Endothelial cell of umbilical vein (primary cell): ENCODE measurements around the gene NPB. TPM values are rescaled to one million over a fixed set of nuclear protein-coding genes. Genes with fewer than 3 reads are reported as not detected.

Experiments used
- BruUV-seq: library from RNA; stranded (reverse); fragments of 400-500 nt; replicated peaks from 2 replicates; lab custom pipeline; 2021; lab: Mats Ljungman, UMichigan
- CTCF ChIA-PET: fragments of 300-600, 350-600 bp; sonication (Branson Sonifier 250); formaldehyde crosslinking; loops from one replicate; lab custom pipeline; 2021; ENCODE audit warnings: antibody characterized with exemption, inconsistent platforms; lab: Charles Lee
- POLR2A ChIA-PET: fragments of 300-600, 350-600 bp; sonication (Branson Sonifier 250); formaldehyde crosslinking; loops from one replicate; lab custom pipeline; 2021; ENCODE audit warnings: antibody characterized with exemption, inconsistent platforms; lab: Charles Lee
- DNase-seq: peaks from one replicate; pipeline ENCODE4 v3.0.0-alpha.2; 2011; ENCODE audit warnings: low read depth, low spot score
- FAIRE-seq: peaks from 2 replicates; lab custom pipeline; 2011; peaks lifted over from hg19 to GRCh38; lab: Jason Lieb, UNC
- H2AFZ ChIP-seq: 2 replicates; pipeline ENCODE4 v1.6.0; 2012; ENCODE audit warnings: low read depth, low read length, control low read depth, inconsistent platforms
- H3K27ac ChIP-seq: 2 replicates; pipeline ENCODE4 v1.5.1; 2011; ENCODE audit warnings: low read depth, mild to moderate bottlenecking, control low read depth, low read length, moderate library complexity; ENCODE audit not compliant: insufficient read depth
- H3K27me3 ChIP-seq, 2 experiments: 2 replicates each; pipeline versions ENCODE4 v1.6.0 to v1.6.1; 2011; ENCODE audit warnings: low read length in 2 of 2, mixed read lengths in 1 of 2; ENCODE audit not compliant: control insufficient read depth in 2 of 2, insufficient read depth in 2 of 2
- H3K36me3 ChIP-seq, 2 experiments: 2 replicates in 1 of 2; 3 replicates in 1 of 2; pipeline ENCODE4 v1.5.1; 2011; ENCODE audit warnings: low read length in 2 of 2, mild to moderate bottlenecking in 1 of 2, moderate library complexity in 1 of 2; ENCODE audit not compliant: control insufficient read depth in 2 of 2, insufficient read depth in 2 of 2; ENCODE audit errors: extremely low read depth in 1 of 2
- H3K4me1 ChIP-seq: 3 replicates; pipeline ENCODE4 v1.5.1; 2011; ENCODE audit warnings: mild to moderate bottlenecking, low read length; ENCODE audit not compliant: control insufficient read depth, insufficient read depth; ENCODE audit errors: extremely low read depth
- H3K4me2 ChIP-seq: 2 replicates; pipeline ENCODE4 v1.6.1; 2011; ENCODE audit warnings: low read length, control low read depth, mixed read lengths; ENCODE audit not compliant: insufficient read depth
- H3K4me3 ChIP-seq, 3 experiments: fragments of 200-600 bp in 1 of 3; sonication (generic), shearing (Covaris generic) in 1 of 3; replicated peaks in 1 of 3; 2 replicates each; pipeline ENCODE4 v1.5.1; 2011 to 2016; ENCODE audit warnings: control low read depth in 3 of 3, low read length in 3 of 3, mild to moderate bottlenecking in 2 of 3, inconsistent platforms in 1 of 3, low read depth in 1 of 3, moderate library complexity in 1 of 3; ENCODE audit not compliant: insufficient read depth in 1 of 3
- H3K79me2 ChIP-seq: 2 replicates; pipeline ENCODE4 v1.6.0; 2012; ENCODE audit warnings: low read length, inconsistent platforms; ENCODE audit not compliant: control insufficient read depth, insufficient read depth
- H3K9ac ChIP-seq: replicated peaks from 2 replicates; pipeline ENCODE3; 2011; ENCODE audit warnings: low read length, control low read depth; ENCODE audit not compliant: insufficient read depth; ENCODE audit errors: extremely low read depth
- H3K9me1 ChIP-seq: replicated peaks from 3 replicates; pipeline ENCODE4 v1.6.0; 2011; ENCODE audit warnings: mild to moderate bottlenecking, low read length; ENCODE audit not compliant: control insufficient read depth, insufficient read depth; ENCODE audit errors: extremely low read depth
- H3K9me3 ChIP-seq: replicated peaks from 2 replicates; pipeline ENCODE4 v1.5.1; 2012; ENCODE audit warnings: low read length, inconsistent platforms; ENCODE audit not compliant: control insufficient read depth, insufficient read depth
- H4K20me1 ChIP-seq: replicated peaks from 2 replicates; pipeline ENCODE3; 2011; ENCODE audit warnings: mild to moderate bottlenecking, low read length; ENCODE audit not compliant: control insufficient read depth, insufficient read depth; ENCODE audit errors: extremely low read depth
- CTCF ChIP-seq, 2 donors: IDR thresholded peaks; 1 replicate in 1 of 2; 2 replicates in 1 of 2; pipeline ENCODE4 v1.5.1; 2011; ENCODE audit warnings: low read length in 2 of 2, mild to moderate bottlenecking in 2 of 2, moderate library complexity in 2 of 2, control low read depth in 1 of 2, inconsistent platforms in 1 of 2, low read depth in 1 of 2; ENCODE audit not compliant: insufficient read depth in 1 of 2; ENCODE audit errors: extremely low read depth in 1 of 2
- EZH2 ChIP-seq: IDR thresholded peaks from 2 replicates; pipeline ENCODE4 v1.6.1; 2012; ENCODE audit warnings: borderline replicate concordance, low read depth, mild to moderate bottlenecking, moderate library complexity, low read length, inconsistent platforms; ENCODE audit not compliant: severe bottlenecking
- FOS ChIP-seq: IDR thresholded peaks from 2 replicates; pipeline ENCODE4 v1.6.1; 2011; ENCODE audit warnings: mild to moderate bottlenecking, low read length, moderate library complexity, borderline replicate concordance; ENCODE audit not compliant: insufficient read depth
- GATA2 ChIP-seq: IDR thresholded peaks from 2 replicates; pipeline ENCODE4 v1.7.0; 2011; ENCODE audit warnings: low read depth, mild to moderate bottlenecking, moderate library complexity, mixed read lengths, low read length; ENCODE audit not compliant: insufficient read length, insufficient read depth
- JUN ChIP-seq: IDR thresholded peaks from 2 replicates; pipeline ENCODE4 v1.6.1; 2011; ENCODE audit warnings: borderline replicate concordance, low read depth; ENCODE audit not compliant: insufficient read length, insufficient read depth
- MAX ChIP-seq: IDR thresholded peaks from 2 replicates; pipeline ENCODE4 v1.6.1; 2011; ENCODE audit not compliant: insufficient read depth, insufficient read length
- MYC ChIP-seq: IDR thresholded peaks from one replicate; pipeline ENCODE4 v1.6.1; 2011; ENCODE audit warnings: mild to moderate bottlenecking, low read depth, low read length
- POLR2A ChIP-seq: IDR thresholded peaks from 2 replicates; pipeline ENCODE4 v1.6.1; 2012; ENCODE audit warnings: low read depth, mild to moderate bottlenecking, control low read depth, low read length
- POLR2AphosphoS5 ChIP-seq: IDR thresholded peaks from 2 replicates; pipeline ENCODE4 v1.6.1; 2012; ENCODE audit warnings: low read depth, mild to moderate bottlenecking, control low read depth, low read length, moderate library complexity; ENCODE audit not compliant: insufficient read depth
- dilution Hi-C: fragments of 300-500 bp; cut with MboI; formaldehyde crosslinking; loops from one replicate; pipeline ENCODE4 v1.15.0; 2019; ENCODE audit warnings: low sequenced_read_pairs; ENCODE audit not compliant: extremely low pct_ligation_motif_present
- intact Hi-C: fragments of 100-400 bp; cut with micrococcal nuclease; formaldehyde crosslinking; loops from one replicate; pipeline ENCODE4 v1.10.0; 2022
- polyA plus RNA-seq, 4 experiments: library from polyadenylated mRNA; depleted of rRNA in 3 of 4; stranded (reverse) in 3 of 4; unstranded in 1 of 4; fragments of >200 nt; gene quantifications; 2 replicates each; pipeline versions ENCODE4 v1.2.1 to v1.2.3, GENCODE V29; 2011 to 2012; ENCODE audit warnings: missing spikeins in 1 of 4
- total RNA-seq: library from RNA; stranded (reverse); gene quantifications from 2 replicates; pipeline ENCODE4 v1.2.3, GENCODE V29; 2021

The NPB gene
- total and polyA plus RNA-seq, 2 donors (not counting 3 experiments of a cell fraction or from before 2014, with no cell fraction given) = 0.33 to 0.42 TPM

- H3K9me3 ChIP-seq = no peaks in the 10 kb centered on the region
- H3K9me1 ChIP-seq = no peaks in the 10 kb centered on the region
- no peaks in the 10 kb centered on the region for H3K27me3 ChIP-seq
- peaks cover 0 to 3% of the 10 kb centered on the region in 2 experiments for H3K36me3 ChIP-seq
- ChIA-PET POLR2A (no interaction called here), CTCF (no interaction called here)
- TF ChIP-seq POLR2AphosphoS5 (no peak), MYC (no peak), JUN (no peak), CTCF (IDR thresholded peaks at IDR 0.05; ENCODE audit: extremely low read depth in 1 of 2, insufficient read depth in 1 of 2, low read depth in 1 of 2, low read length in 2 of 2) (no peak), GATA2 (no peak), POLR2A (no peak), FOS (no peak), EZH2 (no peak), MAX (no peak)
- no peak overlapping the region for H3K27ac ChIP-seq
- DNase-seq (no peak), FAIRE-seq (no peak)
- no peaks in the 10 kb centered on the region for H4K20me1 ChIP-seq
- H3K9ac ChIP-seq = no peak overlapping the region
- no peak overlapping the region for H3K4me2 ChIP-seq
- intact Hi-C loops (no loop called here), dilution Hi-C loops (no loop called here)
- no peaks in the 10 kb centered on the region for H3K79me2 ChIP-seq
- peaks cover 9% of the 10 kb centered on the region for H3K4me1 ChIP-seq
- no peak overlapping the region for H2AFZ ChIP-seq
- no peak overlapping the region for H3K4me3 ChIP-seq
- BruUV-seq = no TSS peak
Observed at GRCh38 chr17:81905993-81906392, 4.0 kb downstream of the NPB start.
